NCI-H345 treated with DMSO at 0.1 percent for 48 hours (cell line): Measurements from ENCODE around the gene PON3.
"Not testable (repeated sequence)": the region's sequence is repeated elsewhere in the genome, so short reads cannot be mapped to it uniquely, and the experiment has no call there.

Experiments used
- DNase-seq: peaks from one replicate; lab custom pipeline; 2025; ENCODE audit not compliant: unreplicated experiment; lab: John Stamatoyannopoulos, UW

The PON3 gene

GRCh38 chr7:95412075-95412474 lies 15.9 kb upstream of the PON3 start:
- no peak for DNase-seq

- no peak for DNase-seq
Observed at GRCh38 chr7:95411666-95412065, 15.5 kb upstream of the PON3 start.

- no peak for DNase-seq
Observed at GRCh38 chr7:95411036-95411435, 14.9 kb upstream of the PON3 start.

GRCh38 chr7:95407751-95408150 lies 11.6 kb upstream of the PON3 start:
- DNase-seq = no peak

GRCh38 chr7:95405800-95406199 lies 9.6 kb upstream of the PON3 start:
- DNase-seq = no peak

- no peak for DNase-seq
Observed at GRCh38 chr7:95405208-95405607, 9.0 kb upstream of the PON3 start.

GRCh38 chr7:95404316-95404865 lies 8.2 kb upstream of the PON3 start:
- DNase-seq = no peak

GRCh38 chr7:95398155-95398940 lies 2.2 kb upstream of the PON3 start:
- DNase-seq = no peak

- no peak for DNase-seq
Observed at GRCh38 chr7:95397381-95397780, 1.2 kb upstream of the PON3 start.

- no peak for DNase-seq
Observed at GRCh38 chr7:95395755-95396135, 430 bp downstream of the PON3 start.

- DNase-seq = no peak
Observed at GRCh38 chr7:95394370-95394769, 1.8 kb downstream of the PON3 start.

- DNase-seq = no peak
Observed at GRCh38 chr7:95391761-95392160, 4.4 kb downstream of the PON3 start.

GRCh38 chr7:95389516-95389915 lies 6.7 kb downstream of the PON3 start:
- no peak for DNase-seq

GRCh38 chr7:95379457-95379856 lies 16.7 kb downstream of the PON3 start:
- DNase-seq = not testable (repeated sequence)

- no peak for DNase-seq
Observed at GRCh38 chr7:95376632-95377400, 19.4 kb downstream of the PON3 start.

GRCh38 chr7:95375591-95376257 lies 20.5 kb downstream of the PON3 start:
- DNase-seq = no peak

GRCh38 chr7:95373323-95373722 lies 22.9 kb downstream of the PON3 start:
- DNase-seq = no peak

- DNase-seq = no peak
Observed at GRCh38 chr7:95368235-95368634, 27.9 kb downstream of the PON3 start.

- DNase-seq = no peak
Observed at GRCh38 chr7:95367606-95368005, 28.6 kb downstream of the PON3 start.

- no peak for DNase-seq
Observed at GRCh38 chr7:95365151-95365550, 31.0 kb downstream of the PON3 start.

GRCh38 chr7:95357623-95358022 lies 38.6 kb downstream of the PON3 start:
- no peak for DNase-seq
